ENCODE data around the gene JTB.
"Not testable (repeated sequence)": the region's sequence is repeated elsewhere in the genome, so short reads cannot be mapped to it uniquely, and the experiment has no call there.

The JTB gene

GRCh38 chr1:154014154-154014907 is 36.9 kb upstream of the JTB start:
- no peaks in the 10 kb centered on the region for H3K9me3 ChIP-seq (ENCODE audit: low read length)
- H3F3A ChIP-seq (ENCODE audit: insufficient read depth, low read length) = no peaks in the 10 kb centered on the region
- H3K27ac ChIP-seq (ENCODE audit: low read depth, low read length, poor library complexity, severe bottlenecking) = no peak overlapping the region
- no peak overlapping the region for H3K4me3 ChIP-seq (ENCODE audit: low read depth, low read length, poor library complexity, severe bottlenecking)
- H4K20me1 ChIP-seq (ENCODE audit: insufficient read depth, low read length) = no peaks in the 10 kb centered on the region
- H3K36me3 ChIP-seq (ENCODE audit: insufficient read depth, low read length) = no peaks in the 10 kb centered on the region
- no peaks in the 10 kb centered on the region for H3K4me1 ChIP-seq (ENCODE audit: insufficient read depth, low read length, severe bottlenecking)
- no peak overlapping the region for H3K9ac ChIP-seq (ENCODE audit: low read length)
- H3K9me2 ChIP-seq (ENCODE audit: low read depth, low read length) = no peaks in the 10 kb centered on the region
- no peaks in the 10 kb centered on the region for H3K27me3 ChIP-seq (ENCODE audit: insufficient read depth, low read length)
- H3K4me2 ChIP-seq (ENCODE audit: low read length) = no peak overlapping the region
- H2AFZ ChIP-seq (ENCODE audit: low read length) = no peak overlapping the region
- H3K79me2 ChIP-seq (ENCODE audit: insufficient read depth, low read length) = no peaks in the 10 kb centered on the region
- TF ChIP-seq EZH2 (IDR thresholded peaks at IDR 0.05; ENCODE audit: borderline replicate concordance, low read length) (no peak), CTCF (IDR thresholded peaks at IDR 0.05; ENCODE audit: low read length) (no peak)

GRCh38 chr1:154012543-154012942 is 35.1 kb upstream of the JTB start:
- not testable (repeated sequence) for H3K79me2 ChIP-seq (ENCODE audit: insufficient read depth, low read length); H3K4me3 ChIP-seq (ENCODE audit: low read depth, low read length, poor library complexity, severe bottlenecking); H3K4me2 ChIP-seq (ENCODE audit: low read length); H3K27me3 ChIP-seq (ENCODE audit: insufficient read depth, low read length); H2AFZ ChIP-seq (ENCODE audit: low read length); H3K9ac ChIP-seq (ENCODE audit: low read length); H3K9me3 ChIP-seq (ENCODE audit: low read length); H3K4me1 ChIP-seq (ENCODE audit: insufficient read depth, low read length, severe bottlenecking); H4K20me1 ChIP-seq (ENCODE audit: insufficient read depth, low read length); H3K36me3 ChIP-seq (ENCODE audit: insufficient read depth, low read length); H3K9me2 ChIP-seq (ENCODE audit: low read depth, low read length); H3F3A ChIP-seq (ENCODE audit: insufficient read depth, low read length); H3K27ac ChIP-seq (ENCODE audit: low read depth, low read length, poor library complexity, severe bottlenecking)

- Histone ChIP-seq H3F3A (ENCODE audit: insufficient read depth, low read length) (no peaks in the 10 kb centered on the region), H3K4me3 (ENCODE audit: low read depth, low read length, poor library complexity, severe bottlenecking) (no peak overlapping the region), H3K36me3 (ENCODE audit: insufficient read depth, low read length) (no peaks in the 10 kb centered on the region), H3K4me1 (ENCODE audit: insufficient read depth, low read length, severe bottlenecking) (no peaks in the 10 kb centered on the region), H3K9ac (ENCODE audit: low read length) (no peak overlapping the region), H3K4me2 (ENCODE audit: low read length) (no peak overlapping the region), H3K27me3 (ENCODE audit: insufficient read depth, low read length) (no peaks in the 10 kb centered on the region), H3K27ac (ENCODE audit: low read depth, low read length, poor library complexity, severe bottlenecking) (no peak overlapping the region), H3K79me2 (ENCODE audit: insufficient read depth, low read length) (no peaks in the 10 kb centered on the region), H4K20me1 (ENCODE audit: insufficient read depth, low read length) (no peaks in the 10 kb centered on the region), H3K9me2 (ENCODE audit: low read depth, low read length) (no peaks in the 10 kb centered on the region), H2AFZ (ENCODE audit: low read length) (no peak overlapping the region), H3K9me3 (ENCODE audit: low read length) (no peaks in the 10 kb centered on the region)
- TF ChIP-seq EZH2 (IDR thresholded peaks at IDR 0.05; ENCODE audit: borderline replicate concordance, low read length) (no peak), CTCF (IDR thresholded peaks at IDR 0.05; ENCODE audit: low read length) (no peak)
Measured at GRCh38 chr1:154012129-154012528, 34.7 kb upstream of the JTB start.

- H3K36me3 ChIP-seq (ENCODE audit: insufficient read depth, low read length) = no peaks in the 10 kb centered on the region
- H3F3A ChIP-seq (ENCODE audit: insufficient read depth, low read length) = no peaks in the 10 kb centered on the region
- H3K4me2 ChIP-seq (ENCODE audit: low read length) = no peak overlapping the region
- no peaks in the 10 kb centered on the region for H3K79me2 ChIP-seq (ENCODE audit: insufficient read depth, low read length)
- no peaks in the 10 kb centered on the region for H3K9me3 ChIP-seq (ENCODE audit: low read length)
- no peak overlapping the region for H3K4me3 ChIP-seq (ENCODE audit: low read depth, low read length, poor library complexity, severe bottlenecking)
- no peaks in the 10 kb centered on the region for H3K9me2 ChIP-seq (ENCODE audit: low read depth, low read length)
- no peak overlapping the region for H2AFZ ChIP-seq (ENCODE audit: low read length)
- no peaks in the 10 kb centered on the region for H4K20me1 ChIP-seq (ENCODE audit: insufficient read depth, low read length)
- H3K27me3 ChIP-seq (ENCODE audit: insufficient read depth, low read length) = no peaks in the 10 kb centered on the region
- no peak overlapping the region for H3K27ac ChIP-seq (ENCODE audit: low read depth, low read length, poor library complexity, severe bottlenecking)
- no peak overlapping the region for H3K9ac ChIP-seq (ENCODE audit: low read length)
- no peak for TF ChIP-seq CTCF (IDR thresholded peaks at IDR 0.05; ENCODE audit: low read length)
- TF ChIP-seq EZH2 (IDR thresholded peaks at IDR 0.05; ENCODE audit: borderline replicate concordance, low read length) = no peak
- H3K4me1 ChIP-seq (ENCODE audit: insufficient read depth, low read length, severe bottlenecking) = no peaks in the 10 kb centered on the region
Measured at GRCh38 chr1:154006136-154006535, 28.7 kb upstream of the JTB start.

All from OCI-LY1 (cell line).